H54 (cell line): ENCODE measurements around the gene TMED1.
"Not testable (repeated sequence)": the region's sequence is repeated elsewhere in the genome, so short reads cannot be mapped to it uniquely, and the experiment has no call there.

ENCODE experiments used
- DNase-seq: peaks from one replicate; pipeline ENCODE4 v3.0.0; 2011; ENCODE audit warnings: low spot score, mixed read lengths; ENCODE audit not compliant: insufficient read length
- FAIRE-seq: peaks from 3 replicates; lab custom pipeline; 2011; peaks lifted over from hg19 to GRCh38; lab: Jason Lieb, UNC
- POLR2A ChIP-seq: IDR thresholded peaks from 2 replicates; pipeline ENCODE4 v1.6.1; 2011; ENCODE audit warnings: low read depth, mild to moderate bottlenecking, low read length

TMED1 gene

DNA sequence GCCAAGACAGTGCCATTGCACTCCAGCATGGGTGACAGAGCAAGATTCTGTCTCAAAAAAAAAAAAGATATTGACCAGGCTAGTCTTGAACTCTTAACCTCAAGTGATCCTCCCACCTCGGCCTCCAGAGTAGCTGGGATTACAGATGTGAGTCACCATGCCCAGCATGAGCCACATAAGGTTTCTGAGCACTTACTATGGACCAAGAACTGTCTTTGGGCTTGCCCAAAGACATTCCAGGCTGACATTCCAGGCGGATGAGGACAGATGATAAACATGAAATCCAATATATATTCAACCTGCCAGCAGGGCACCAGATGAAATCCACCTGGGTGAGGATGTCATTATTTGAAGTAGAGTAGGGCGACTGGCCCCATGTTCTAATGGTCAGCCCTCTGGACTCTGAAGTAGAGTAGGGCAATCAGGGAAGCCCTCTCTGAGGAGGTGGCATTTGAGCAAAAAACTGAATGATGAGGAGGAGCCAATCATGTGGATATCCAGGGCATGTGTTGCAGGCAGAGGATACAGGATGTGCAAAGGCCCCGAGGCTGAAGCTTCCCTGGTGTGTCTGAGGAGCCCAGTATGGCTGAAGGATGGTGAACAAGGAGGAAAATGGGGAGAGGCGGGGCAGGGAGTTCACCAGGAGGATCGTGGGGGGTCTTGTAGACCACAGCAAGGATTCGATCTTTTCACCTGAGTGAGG lies 16.2 kb upstream of the TMED1 start:
- FAIRE-seq (peak; percentile 75), DNase-seq (peak; percentile 61)
- no peak for TF ChIP-seq POLR2A

DNA sequence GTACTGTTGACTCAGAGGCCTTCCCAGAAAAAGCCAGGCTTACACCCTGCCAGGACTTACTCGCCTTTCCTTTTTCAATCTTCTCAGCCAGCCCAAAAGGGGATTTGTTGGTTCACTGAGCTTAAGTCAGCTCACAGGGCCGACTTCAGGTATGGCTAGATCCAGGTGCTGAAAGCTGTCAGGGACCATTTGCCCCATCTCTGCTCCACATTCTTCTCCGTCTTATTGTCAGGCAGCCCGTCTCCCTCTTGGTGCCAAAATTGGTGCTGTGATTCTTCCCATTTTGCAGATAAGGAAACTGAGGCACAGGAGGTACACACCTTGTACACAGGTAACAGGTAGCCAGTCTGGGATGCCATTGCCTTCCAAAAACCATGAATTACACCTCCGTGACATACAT lies 14.6 kb upstream of the TMED1 start:
- FAIRE-seq: no peak
- TF ChIP-seq POLR2A: no peak
- no peak for DNase-seq

DNA sequence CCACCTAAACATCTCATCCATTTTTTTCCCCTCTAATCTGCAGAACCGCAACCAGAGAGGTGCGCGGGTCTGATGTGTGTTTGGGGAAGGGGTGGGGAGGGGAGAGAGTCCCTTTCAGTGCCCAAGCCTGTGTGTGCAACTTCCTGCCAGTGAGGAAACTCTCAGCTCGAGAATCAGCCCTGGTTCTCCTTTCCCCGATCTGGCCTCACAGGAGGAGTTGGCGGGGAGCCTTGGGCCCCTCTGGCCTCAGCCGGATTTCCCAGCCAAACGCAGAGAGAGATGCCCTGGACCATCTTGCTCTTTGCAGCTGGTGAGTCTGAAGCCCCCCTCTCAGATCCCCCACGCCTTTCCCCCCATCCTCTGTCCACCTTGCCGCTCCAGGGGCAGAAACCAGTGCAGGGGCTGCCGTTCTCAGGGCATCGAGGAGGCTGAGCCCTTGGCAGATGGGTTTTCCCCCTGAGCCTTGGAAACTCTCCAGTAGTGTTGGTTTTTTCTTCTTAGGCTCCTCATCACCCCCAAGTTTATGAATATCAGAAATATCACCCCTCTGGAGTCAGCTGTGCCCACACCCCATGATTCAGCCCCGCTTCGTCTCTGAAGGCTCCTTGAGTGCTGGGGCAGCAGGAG lies 12.3 kb upstream of the TMED1 start, which contains the start of gene C19orf38:
Gene C19orf38, plus strand, starts transcription at position 186 of the 627 bp plus-strand sequence. Its CDS starts 94 bp downstream, at position 280.
- no peak for DNase-seq

DNA sequence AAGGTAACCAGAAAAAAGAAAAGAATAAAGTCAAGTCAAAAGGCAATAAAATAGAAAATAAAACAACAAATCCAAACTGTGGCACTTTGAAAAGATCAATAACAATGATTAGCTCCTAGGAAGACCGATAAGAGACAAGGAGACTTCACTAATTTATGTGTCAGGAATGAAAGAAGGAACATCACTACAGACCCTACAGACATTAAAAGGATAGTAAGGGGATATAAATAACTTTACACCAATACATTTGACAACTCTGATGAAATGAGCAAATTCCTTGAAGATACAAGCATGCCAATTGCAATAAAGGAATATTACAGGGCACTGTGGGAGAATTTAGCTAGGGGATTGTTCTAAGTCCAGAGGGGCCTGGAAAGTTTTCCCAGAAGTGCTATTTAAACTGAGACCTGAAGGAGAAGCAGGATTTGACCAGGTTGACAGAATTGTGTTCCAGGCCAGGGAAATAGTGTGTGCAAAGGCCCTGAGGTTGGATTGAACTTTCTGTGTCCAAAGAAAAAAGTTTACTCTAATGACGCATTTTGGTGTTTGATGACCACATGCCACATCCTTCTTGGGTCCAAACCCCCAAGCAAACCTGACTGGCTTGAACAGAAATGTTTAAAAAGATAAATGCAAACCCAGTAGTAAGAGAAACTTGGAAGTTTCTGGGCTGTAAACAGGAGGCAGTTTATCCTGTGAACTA lies 10.6 kb upstream of the TMED1 start:
- DNase-seq: no peak
- TF ChIP-seq POLR2A: no peak
- no peak for FAIRE-seq

More for the DNA sequence above, 12.3 kb upstream of the TMED1 start, which contains the start of gene C19orf38:
- TF ChIP-seq POLR2A: no peak
- no peak for FAIRE-seq

- TF ChIP-seq POLR2A: no peak
- DNase-seq: no peak
- FAIRE-seq: no peak
These were observed 6.8 kb upstream of the TMED1 start for GRCh38 chr19:10842788-10843187.

DNA sequence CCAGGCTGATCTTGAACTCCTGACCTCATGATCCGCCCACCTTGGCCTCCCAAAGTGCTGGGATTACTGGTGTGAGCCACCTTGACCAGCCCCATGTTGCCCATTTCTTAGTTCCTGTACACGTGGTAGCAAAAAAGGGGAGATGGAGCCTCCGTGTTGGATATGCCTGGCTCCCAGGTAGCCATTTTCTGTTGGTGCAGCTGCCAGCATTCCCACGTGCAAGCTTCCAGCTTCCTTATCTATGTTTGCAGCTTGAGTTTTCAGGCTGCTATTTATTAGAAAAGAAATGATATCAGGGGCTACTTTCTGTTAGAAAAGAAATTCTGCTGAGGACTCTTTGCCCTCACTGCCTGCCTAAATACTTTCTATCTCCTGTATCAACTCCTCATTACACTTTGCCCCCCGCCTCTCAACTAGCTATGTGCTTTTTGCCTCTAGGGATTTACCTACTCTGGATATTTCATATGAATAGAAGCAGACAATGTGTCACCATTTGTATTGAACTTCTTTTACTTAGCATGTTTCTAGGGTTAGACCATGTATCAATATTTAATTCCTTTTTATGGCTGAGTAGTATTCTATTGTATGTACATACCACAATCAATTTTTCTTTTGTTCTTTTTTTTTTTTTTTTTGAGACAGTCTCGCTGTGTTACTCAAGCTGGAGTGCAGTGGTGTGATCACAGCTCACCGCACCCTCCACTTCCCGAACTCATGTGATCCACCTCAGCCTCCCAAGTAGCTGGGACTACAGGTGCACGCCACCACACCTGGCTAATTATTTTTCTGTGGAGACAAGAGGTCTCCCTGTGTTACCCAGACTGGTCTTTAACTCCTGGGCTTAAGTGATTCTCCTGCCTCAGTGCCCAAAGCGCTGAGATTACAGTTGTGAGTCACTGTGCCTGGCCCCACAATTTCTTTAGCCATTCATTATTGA lies 3.4 kb upstream of the TMED1 start:
- no peak for DNase-seq
- TF ChIP-seq POLR2A: no peak
- FAIRE-seq: no peak

DNA sequence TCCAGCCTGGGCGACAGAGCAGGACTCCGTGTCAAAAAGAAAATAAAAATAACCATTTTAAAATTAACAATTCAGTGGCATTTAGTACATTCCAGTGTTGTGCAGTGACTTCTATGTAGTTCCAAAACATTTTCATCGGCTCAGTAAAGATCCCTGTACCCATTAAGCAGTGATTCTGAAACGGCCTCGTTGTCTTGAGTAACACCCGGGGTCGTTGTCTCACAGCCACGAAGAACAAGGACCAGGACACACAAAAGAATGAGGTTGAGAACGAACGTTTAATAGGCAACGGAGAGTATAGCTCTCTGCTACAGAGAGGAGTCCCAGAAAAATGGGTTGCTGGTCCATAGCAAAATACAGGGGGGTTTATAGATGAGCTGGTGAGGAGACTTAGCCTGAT lies 2.4 kb upstream of the TMED1 start:
- FAIRE-seq: no peak

DNA sequence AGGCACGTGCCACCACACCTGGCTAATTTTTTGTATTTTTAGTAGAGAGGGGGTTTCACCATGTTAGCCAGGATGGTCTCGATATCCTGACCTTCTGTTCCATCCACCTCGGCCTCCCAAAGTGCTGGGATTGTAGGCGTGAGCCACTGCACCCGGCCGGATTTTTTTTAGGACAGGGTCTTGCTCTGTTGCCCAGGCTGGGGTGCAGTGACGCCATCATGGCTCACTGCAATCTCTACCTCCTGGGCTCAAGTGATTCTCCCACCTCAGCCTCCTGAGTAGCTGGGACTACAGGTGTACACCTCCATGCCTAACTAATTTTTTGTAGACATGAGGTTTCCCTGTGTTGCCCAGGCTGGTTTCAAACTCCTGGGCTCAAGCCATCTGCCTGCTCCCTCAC lies 1.6 kb upstream of the TMED1 start:
- DNase-seq, FAIRE-seq: not testable (repeated sequence)

More for the DNA sequence above, 2.4 kb upstream of the TMED1 start:
- no peak for TF ChIP-seq POLR2A
- DNase-seq: no peak

DNA sequence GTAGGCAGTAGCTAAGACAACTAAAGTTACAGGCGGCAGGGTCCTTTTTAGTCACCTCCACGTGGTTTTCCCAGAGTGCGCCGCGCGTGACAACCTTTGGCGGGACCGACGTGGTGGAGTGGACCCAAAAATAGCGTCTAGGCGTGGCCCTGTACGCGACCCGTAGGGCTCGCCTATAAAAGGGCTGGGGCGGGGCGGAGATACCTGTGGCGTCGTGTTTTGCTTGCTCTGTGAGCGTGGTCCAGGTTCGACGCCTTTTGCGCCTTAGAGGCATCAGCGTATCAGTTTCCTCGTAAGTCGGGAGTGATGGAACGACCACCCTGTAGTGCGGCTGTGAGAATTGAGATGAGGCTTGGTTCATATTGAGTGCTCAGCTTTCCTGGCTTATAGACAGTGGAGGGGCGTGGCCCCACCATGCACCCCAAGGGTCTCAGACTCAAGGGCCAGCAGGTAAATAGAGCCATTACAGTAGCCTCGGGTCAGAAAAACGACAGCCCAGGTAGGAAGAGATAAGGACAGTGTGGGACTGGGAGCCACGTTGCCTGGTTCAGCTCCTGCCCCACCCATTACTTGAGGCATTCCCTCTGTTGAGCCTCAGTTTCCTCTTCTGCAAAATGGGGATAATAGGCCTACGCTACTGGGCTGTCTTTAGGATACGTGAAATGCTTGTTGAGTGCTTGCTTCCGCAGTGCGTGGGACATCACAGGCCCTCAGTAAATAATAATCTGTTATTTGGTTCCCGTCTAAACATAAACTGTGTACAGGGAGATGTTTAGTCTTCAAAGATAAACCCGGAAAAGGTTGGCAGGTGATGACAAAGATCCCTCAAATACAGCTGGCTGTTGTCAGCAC lies 693 bp upstream of the TMED1 start:
- FAIRE-seq (no peak), DNase-seq (no peak)
- TF ChIP-seq POLR2A: no peak

DNA sequence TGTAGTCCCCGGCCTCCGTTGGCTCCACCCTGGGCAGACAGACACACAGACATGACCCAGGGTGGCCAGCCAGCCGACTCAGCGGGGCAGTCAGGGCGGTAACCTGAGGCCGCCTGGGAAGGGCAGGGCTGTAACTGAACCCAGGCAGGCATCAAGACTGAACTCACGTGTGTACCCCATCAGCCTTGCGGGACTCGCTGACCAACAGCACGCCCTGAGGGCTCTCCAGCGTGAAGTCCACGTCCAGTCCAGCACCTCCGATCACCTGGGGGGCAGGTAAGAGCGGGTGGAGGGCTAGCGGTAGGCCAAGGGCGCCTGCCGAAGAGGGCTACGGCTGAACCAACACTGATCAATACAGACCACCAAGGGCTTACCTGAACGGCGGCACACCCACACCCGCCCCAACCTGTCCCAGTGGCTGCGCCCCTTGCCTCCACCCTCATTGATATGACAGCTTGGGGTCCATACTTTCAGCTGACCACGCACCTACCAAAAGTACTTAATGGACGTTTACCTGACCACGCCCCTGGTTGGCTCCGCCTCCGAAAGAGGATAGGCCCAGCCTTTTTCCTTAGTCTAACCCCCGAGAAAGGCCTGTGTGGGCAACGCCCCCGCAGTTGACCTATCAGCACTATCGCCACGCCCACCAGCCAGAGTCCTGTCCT lies 791 bp downstream of the TMED1 start:
- no peak for TF ChIP-seq POLR2A
- no peak for DNase-seq
- FAIRE-seq: peak; percentile 80

- no peak for TF ChIP-seq POLR2A
- FAIRE-seq: no peak
- DNase-seq: no peak
These were observed 3.1 kb downstream of the TMED1 start for GRCh38 chr19:10832939-10833296.
